A549 (cell line): ENCODE data around the gene ACAD11.

ENCODE experiments used
- MAZ ChIP-seq: fragments of 150-350 bp; IDR thresholded peaks from 2 replicates; pipeline ENCODE4 v1.6.1; 2014; ENCODE audit warnings: antibody characterized with exemption, low read depth, low read length, borderline replicate concordance
- POLR2A ChIP-seq: IDR thresholded peaks from 2 replicates; pipeline ENCODE4 v1.6.1; 2012; ENCODE audit warnings: mild to moderate bottlenecking, low read length
- SMC3 ChIP-seq: fragments of >200 bp; sonication (Bioruptor Twin); formaldehyde crosslinking; IDR thresholded peaks from 3 replicates; pipeline ENCODE4 v1.6.1; 2018; ENCODE audit warnings: inconsistent platforms
- TF ChIP-seq, protein P1 (sequence below): fragments of >200 bp; sonication (Bioruptor Twin); formaldehyde crosslinking; IDR thresholded peaks from 3 replicates; pipeline ENCODE4 v1.5.1; 2016
- TF ChIP-seq, protein P2 (sequence below): fragments of 200-600 bp; sonication (generic); IDR thresholded peaks from 2 replicates; pipeline ENCODE4 v1.6.1; 2016; ENCODE audit warnings: antibody characterized with exemption, mild to moderate bottlenecking, moderate library complexity

DNA sequence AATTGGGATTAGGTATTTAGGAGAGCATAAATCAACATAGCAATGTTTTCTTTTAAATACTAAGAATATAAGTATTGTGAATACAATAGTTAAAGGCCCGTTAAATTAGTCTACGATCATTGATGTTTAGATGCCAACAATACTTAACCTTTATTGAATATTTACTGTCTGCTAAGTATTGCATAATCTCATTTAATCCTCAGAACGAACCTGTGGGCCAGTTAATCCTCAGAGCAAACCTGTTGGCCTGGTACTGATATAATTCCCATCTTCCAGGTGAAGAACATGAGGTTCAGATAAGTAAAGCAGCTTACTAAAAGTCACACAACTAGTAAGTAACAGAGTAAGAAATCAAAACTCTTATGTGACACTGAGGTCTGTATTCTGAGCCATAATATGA lies 119.9 kb downstream of the ACAD11 start:
- TF ChIP-seq, protein P1, sequence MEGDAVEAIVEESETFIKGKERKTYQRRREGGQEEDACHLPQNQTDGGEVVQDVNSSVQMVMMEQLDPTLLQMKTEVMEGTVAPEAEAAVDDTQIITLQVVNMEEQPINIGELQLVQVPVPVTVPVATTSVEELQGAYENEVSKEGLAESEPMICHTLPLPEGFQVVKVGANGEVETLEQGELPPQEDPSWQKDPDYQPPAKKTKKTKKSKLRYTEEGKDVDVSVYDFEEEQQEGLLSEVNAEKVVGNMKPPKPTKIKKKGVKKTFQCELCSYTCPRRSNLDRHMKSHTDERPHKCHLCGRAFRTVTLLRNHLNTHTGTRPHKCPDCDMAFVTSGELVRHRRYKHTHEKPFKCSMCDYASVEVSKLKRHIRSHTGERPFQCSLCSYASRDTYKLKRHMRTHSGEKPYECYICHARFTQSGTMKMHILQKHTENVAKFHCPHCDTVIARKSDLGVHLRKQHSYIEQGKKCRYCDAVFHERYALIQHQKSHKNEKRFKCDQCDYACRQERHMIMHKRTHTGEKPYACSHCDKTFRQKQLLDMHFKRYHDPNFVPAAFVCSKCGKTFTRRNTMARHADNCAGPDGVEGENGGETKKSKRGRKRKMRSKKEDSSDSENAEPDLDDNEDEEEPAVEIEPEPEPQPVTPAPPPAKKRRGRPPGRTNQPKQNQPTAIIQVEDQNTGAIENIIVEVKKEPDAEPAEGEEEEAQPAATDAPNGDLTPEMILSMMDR = no peak
- TF ChIP-seq, protein P2, sequence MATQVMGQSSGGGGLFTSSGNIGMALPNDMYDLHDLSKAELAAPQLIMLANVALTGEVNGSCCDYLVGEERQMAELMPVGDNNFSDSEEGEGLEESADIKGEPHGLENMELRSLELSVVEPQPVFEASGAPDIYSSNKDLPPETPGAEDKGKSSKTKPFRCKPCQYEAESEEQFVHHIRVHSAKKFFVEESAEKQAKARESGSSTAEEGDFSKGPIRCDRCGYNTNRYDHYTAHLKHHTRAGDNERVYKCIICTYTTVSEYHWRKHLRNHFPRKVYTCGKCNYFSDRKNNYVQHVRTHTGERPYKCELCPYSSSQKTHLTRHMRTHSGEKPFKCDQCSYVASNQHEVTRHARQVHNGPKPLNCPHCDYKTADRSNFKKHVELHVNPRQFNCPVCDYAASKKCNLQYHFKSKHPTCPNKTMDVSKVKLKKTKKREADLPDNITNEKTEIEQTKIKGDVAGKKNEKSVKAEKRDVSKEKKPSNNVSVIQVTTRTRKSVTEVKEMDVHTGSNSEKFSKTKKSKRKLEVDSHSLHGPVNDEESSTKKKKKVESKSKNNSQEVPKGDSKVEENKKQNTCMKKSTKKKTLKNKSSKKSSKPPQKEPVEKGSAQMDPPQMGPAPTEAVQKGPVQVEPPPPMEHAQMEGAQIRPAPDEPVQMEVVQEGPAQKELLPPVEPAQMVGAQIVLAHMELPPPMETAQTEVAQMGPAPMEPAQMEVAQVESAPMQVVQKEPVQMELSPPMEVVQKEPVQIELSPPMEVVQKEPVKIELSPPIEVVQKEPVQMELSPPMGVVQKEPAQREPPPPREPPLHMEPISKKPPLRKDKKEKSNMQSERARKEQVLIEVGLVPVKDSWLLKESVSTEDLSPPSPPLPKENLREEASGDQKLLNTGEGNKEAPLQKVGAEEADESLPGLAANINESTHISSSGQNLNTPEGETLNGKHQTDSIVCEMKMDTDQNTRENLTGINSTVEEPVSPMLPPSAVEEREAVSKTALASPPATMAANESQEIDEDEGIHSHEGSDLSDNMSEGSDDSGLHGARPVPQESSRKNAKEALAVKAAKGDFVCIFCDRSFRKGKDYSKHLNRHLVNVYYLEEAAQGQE = no peak
- TF ChIP-seq POLR2A = no peak
- TF ChIP-seq MAZ = no peak
- no peak for TF ChIP-seq SMC3
